HG03039 (cell line): ENCODE data around the gene CCDC88C.
A peak's percentile ranks its signal among the peaks of the same experiment; 100 is the strongest.
"Not testable (repeated sequence)": the region's sequence is repeated elsewhere in the genome, so short reads cannot be mapped to it uniquely, and the experiment has no call there.

Experiments used
- ATAC-seq: cut with Tn5 transposase; IDR thresholded peaks from one replicate; pipeline ENCODE4 v1.9.1; 2021; ENCODE audit warnings: mild to moderate bottlenecking, moderate library complexity; ENCODE audit not compliant: unreplicated experiment

Gene CCDC88C

DNA sequence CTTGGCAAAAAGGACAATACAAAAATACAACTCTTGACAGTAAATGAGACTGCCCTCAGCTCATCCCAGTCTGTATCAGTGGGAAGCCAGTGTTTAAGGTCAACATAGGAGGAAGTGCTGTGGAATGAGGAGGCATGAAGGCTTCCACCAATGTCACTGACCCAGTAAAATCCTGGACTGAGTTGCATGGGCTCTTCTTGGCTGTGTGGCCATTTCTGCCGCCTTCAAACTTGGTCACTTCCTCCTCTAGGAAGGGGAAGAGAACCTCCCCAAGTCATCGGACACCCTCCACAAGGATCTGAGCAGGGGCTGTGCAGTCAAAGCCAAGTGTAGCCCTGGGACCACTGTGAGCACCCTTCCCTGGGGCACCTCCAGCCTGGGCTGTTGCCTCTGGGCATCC lies 185.0 kb downstream of the CCDC88C start:
- no peak for ATAC-seq

DNA sequence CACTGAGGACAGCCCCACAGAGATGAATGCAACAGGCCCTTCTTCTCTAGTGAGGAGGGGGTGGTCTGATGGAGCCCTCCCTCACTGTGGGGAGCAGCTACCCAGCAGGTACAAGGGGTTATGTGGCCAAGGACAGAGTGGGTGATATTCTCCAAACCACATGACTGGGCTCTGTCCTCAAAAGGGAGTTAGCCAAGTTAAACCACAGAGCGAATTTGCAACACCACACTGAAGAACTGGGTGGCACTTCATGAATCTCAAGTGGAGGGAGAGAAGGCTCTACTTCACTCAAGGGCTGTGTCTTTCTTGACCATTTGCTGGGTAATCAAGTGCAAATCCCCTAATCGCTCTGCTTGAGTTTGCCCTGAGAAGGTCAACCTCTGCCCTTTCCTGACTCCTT lies 185.6 kb downstream of the CCDC88C start:
- ATAC-seq, result no peak

DNA sequence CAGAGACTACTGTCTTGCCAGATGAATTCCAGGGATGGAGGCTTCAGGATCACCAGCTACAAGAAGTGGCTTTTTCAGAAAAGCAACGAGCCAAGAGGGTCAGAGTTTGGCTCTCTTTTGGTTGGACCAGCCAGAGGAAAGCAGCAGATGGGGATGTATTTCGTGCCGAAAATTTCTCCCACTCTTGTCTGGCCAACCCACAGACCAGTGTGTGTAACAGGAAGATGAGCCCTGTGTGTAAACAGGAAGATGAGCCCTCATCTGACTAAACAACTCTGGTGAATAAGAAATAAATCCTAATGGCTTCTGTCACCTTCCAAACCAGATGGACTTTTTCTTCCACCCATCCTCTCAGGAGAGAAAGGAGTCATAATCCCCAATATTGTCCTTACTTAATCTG lies 186.2 kb downstream of the CCDC88C start:
- ATAC-seq, result no peak

DNA sequence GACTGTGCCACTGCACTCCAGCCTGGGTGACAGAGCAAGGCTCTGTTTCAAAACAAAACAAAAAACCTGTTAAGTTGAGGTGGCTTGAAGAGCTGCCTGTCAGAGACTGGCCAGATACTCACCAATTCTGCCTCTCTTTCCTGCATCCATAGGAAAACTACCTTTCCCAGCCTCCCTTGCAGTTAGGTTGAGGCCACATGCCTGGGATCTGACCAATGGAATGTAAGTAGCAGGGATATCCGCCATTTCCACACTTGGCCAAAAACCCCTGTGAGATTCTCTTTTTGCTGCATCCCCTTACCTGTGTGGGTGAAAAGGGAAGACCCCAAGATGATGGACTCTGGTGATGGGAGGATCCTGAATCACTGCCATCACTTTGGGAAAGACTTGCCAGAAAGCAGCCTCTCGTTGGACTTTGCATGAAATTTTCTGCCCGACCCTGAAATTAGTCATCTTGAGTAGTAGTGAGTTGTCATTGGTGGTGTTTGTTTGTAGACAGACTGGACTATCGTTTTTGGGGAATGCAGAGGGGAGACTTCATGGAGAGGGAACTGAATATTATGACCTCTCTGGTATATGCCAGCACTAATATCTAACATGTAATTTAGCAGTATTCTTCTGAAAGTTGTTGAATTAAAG lies 187.1 kb downstream of the CCDC88C start:
- no peak for ATAC-seq

DNA sequence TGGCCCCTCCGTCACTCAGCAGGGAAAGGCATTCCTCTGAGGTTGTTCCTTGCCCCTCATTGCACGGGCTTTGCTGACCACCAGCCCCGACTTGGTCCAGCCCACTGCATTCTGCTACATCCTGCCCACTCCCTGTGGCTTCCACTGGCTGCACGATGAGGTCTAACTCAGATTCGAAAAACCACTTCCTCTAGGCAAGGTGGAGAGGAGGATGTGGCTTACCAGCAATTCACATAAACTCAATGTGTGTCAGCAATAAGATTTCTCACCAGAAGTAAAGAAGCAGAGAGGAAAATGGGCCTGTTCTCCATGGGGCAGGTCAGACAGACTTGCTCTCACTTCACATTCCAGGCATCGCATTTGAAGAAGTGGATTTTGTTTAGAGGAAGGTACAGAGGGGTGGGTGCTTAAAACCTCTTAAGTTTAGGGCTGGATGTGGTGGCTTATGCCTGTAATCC lies 187.8 kb downstream of the CCDC88C start:
- ATAC-seq, result no peak

DNA sequence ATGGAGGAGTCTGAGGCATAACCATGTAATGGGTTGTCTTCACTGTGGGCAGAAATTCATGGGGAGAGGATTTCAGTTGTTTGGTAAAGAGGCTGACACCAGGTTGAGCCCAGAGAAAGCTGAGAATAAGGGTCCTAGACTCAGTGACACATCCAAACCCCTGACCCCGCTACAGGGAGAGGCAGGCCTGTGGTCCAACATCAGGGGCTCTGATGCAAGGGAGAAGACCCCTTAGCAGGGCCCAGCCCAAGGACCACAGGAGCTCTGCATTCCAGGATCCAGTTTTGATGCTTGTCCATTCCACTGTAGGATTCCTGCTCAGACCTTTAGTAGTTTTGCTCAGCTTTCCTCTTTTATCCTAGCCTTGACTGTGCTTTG lies 188.6 kb downstream of the CCDC88C start:
- ATAC-seq, result no peak

DNA sequence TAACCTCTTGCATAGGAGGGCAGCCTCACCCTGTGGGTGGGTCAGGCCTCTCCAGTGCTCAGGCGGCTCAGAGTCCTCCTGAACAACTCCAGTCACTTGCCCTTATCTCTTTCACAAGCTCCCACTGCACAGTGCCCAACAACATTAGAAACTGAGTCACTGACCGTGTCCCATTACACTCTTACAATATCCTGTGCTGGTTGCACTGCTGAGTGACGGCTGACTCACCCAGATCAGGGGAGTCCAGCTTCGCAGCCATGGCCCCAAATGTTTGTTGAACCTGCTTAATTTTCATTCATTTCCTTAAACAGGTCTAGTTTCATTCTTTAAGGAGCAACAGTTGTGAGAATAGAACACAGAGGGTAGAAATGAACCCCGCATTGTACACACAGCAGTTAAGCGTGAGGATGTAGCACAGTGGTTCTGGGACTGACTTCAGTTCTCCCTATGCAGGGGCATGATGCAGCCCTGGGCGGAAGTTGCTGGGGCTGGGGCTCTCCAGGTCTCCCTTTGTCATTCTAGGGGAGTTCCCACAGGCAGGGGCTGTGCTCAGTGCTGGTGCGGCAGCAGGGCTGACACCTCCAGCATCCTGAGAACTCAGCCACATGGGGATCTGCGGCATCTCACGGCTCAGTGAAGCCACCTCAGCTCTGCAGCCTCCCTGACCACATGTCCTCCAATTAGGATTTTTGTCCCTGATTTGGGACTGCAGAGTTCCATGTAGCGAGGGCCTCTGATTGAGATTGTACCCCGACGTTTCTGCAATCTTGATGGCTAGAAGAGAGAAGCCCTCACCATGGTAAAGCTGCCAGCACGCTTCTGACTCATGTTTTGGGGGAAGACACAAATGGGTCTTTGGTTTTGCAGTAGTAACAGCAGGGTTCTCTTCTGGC lies 189.3 kb downstream of the CCDC88C start:
- ATAC-seq, result peak; percentile 77

DNA sequence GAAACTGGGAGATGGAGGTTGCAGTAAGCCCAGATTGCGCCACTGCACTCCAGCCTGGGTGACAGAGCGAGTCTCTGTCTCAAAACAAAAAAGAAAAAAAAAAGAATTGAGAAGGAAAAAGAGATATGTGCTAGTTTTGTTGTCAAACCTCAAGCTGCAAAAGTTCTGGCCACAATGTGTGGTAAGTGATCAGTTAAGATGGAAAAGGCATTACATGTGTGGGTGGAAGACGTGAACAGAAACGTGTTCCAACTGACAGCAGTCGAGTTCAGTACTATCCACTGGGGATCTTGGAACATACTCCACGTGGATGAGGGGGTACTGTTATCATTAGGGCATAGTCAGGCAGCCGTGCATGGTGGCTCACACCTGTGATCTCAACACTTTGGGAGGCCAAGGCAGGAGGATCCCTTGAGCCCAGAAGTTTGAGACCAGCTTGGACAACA lies 190.4 kb downstream of the CCDC88C start:
- ATAC-seq, result no peak

DNA sequence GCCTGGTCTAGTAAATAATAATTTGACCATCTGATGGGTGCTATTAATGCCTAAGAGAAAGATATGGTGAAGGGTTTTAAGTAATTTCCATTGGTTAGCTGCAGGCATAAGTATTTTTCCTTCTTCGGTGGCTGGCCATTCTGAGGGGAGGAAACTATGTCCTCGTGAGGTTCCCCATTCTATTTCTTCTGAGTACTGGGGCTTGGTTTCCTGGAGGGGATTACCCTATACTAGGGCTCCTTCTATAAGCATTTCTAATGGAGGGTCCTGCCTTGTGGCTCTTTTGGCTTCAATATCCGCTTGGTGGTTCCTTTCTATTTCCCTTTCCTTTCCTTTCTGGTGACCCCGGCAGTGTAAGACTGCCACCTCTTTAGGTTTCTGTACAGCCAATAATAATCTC lies 191.3 kb downstream of the CCDC88C start:
- not testable (repeated sequence) for ATAC-seq

DNA sequence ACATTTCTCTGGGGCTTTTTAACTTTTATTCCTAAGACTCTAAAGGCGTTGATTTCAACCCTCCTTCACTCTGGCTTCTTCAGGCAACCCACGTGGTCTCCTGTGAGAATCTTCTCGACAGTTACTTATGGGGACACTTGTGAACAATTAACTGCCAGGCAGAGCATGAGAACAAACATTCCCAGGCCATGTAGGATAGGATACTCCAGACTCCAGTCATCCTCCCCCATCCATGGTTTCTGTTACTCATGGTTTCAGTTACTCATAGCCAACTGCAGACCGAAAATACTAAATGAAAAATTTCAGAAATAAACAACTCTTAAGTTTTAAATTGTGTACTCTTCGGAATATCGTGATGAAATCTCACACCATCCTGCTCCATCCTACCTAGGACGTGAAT lies 192.6 kb downstream of the CCDC88C start:
- no peak for ATAC-seq

DNA sequence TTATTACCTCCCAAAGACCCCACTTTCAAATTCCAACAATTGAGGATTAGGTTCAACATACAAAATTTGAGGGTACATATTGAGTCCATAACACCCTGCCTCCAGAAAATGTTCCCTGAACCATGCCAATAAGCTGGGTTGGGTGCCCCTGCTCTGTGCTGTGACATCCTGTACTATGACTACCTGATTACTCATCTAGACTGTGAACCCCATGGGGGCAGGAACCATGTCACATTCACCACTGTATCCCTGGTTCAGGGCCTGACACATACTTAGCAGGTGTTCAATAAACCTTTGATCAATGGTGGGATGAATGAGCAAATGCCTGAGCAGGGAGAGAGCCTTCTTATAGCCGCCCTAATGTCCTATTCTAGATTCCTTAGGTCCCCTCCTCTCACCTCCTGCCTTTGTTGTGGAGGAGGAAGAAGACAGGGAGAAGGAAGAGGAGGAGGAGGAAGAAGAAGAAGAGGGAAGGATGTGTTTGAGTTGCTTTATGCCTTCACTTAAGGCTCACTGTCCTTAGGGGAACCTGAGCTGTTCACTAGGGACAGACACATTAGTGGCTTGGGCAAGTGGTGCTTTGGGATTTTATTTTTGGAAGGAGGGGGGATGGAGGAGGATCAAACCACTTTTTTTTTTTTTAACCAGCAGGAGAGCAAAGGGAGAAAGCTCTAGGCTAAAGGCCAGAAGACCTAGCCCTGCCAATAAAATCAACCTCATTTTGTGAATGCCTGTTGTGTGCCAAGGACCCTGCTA lies 194.4 kb downstream of the CCDC88C start:
- ATAC-seq, result no peak
